ENCODE data around the gene TAS2R5.
"Not testable (repeated sequence)": the region's sequence is repeated elsewhere in the genome, so short reads cannot be mapped to it uniquely, and the experiment has no call there.

Gene TAS2R5, protein sequence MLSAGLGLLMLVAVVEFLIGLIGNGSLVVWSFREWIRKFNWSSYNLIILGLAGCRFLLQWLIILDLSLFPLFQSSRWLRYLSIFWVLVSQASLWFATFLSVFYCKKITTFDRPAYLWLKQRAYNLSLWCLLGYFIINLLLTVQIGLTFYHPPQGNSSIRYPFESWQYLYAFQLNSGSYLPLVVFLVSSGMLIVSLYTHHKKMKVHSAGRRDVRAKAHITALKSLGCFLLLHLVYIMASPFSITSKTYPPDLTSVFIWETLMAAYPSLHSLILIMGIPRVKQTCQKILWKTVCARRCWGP
- total RNA-seq: 1.8 to 2.2 reads per million in 2 donors

- no peak for DNase-seq
Measured at GRCh38 chr7:141789917-141790316, at the start of gene TAS2R5. Gene TAS2R5, plus strand, starts transcription at chr7:141790217. Its CDS starts 145 bp downstream, at chr7:141790362.

DNA sequence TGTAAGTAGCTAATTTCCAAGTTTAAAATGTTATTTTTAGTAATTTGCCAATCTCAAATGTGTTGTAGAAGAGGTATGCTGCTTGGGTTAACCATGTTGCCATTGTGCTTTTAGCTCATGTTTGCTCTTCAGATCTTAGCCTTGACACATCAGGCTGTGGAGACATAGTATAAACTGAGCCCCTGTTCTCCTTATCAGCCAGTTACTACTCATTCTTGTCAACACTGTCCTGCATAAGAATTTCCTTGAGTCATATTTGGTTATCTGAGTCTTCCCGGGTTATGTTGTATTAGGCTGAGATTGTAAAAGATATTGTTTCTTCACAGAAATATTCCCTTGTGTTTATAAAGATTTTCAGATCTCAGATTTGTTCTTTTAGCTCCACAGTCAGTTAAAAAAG, 47.8 kb upstream of the TAS2R5 start:
- no peak for DNase-seq

DNA sequence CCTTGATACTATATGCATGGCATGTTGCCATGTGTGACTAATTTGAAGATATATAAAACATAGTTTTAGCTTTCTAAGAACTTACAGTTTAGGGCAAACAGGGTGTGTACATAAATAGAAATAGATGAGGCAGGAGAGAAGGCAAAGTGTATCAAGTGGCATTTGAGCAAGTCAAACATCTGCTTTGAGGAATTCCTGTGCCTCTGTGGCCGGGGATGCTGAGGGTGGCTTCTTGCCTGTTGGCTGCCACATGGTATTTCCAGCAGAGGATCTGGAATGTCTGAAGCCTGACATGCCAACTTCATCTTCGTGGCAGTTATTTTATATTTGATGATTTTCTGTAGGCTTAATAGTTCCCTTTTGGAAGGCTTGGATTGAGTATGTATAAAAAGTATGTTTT, 45.9 kb upstream of the TAS2R5 start:
- no peak for DNase-seq

DNA sequence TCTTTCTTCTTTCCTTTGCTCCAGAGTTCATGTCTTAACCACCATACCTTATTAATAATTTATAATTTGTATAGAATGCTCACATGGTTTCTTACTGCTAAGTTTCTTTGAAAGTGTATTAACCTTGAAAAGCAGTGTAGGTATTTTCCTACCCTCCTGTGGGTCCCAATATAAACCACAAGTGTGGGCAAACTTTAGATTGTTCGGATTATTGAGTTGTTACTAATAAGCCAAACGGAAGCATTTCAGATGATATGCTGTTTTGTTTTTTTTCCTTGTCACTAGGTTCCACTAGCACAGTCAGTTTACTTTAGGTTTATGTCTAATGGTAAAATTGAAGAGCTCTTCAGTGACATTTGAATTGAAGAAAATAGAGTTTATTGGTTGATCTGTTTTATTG, 41.6 kb upstream of the TAS2R5 start:
- DNase-seq: no peak

GRCh38 chr7:141751904-141752303, 38.1 kb upstream of the TAS2R5 start:
- DNase-seq: not testable (repeated sequence)

GRCh38 chr7:141752634-141753033, 37.4 kb upstream of the TAS2R5 start:
- no peak for DNase-seq

GRCh38 chr7:141754939-141755338, 35.1 kb upstream of the TAS2R5 start:
- no peak for DNase-seq

DNA sequence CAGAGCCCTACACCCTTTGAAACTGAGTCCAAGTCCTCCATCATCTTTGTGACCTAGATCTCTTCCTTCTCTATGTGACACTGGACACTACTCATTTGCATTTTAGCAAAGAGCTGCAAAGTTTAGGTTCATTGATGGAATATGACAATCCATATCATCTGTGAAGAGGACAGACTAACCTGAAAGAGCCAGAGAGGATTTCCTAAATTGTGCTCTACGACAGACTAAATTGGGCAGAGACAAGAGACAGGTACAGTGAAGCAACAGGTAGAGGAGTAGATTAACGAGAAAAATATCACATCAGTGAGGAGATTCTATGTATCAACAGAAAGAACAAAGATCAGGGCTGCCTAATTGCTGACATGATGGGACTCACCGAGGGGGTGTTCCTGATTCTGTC, 26.2 kb upstream of the TAS2R5 start, which contains the start of gene TAS2R3:
TAS2R3 (plus strand) TSS at position 301 of the 400 bp plus-strand sequence; CDS start at position 363, 62 bp downstream.
- DNase-seq: no peak

- not testable (repeated sequence) for DNase-seq
Measured at GRCh38 chr7:141770083-141770583, 19.9 kb upstream of the TAS2R5 start.

DNA sequence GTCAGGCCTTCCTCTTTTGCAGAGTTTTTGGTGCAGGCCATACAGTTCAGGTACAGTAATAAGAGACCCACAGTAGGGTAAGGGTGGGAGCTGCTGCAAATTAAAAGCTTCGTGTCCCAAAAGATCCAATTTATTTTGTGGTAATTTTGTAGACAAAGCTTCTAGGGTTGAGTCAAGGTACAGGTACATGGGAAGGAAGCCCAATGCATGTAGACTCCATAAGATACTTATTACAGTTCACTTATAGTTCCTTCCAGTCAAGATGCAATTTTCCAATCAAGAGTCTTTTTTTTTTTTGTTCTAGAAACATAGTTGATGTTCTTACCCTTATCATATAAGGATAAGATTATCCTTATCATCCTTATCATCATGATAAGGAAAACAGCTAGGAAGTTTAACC, 13.6 kb upstream of the TAS2R5 start, which contains the start of gene TAS2R4:
TAS2R4 (plus strand) TSS at position 301 of the 400 bp plus-strand sequence. CDS start 1,815 bp downstream, outside the sequence.
- DNase-seq: no peak

DNA sequence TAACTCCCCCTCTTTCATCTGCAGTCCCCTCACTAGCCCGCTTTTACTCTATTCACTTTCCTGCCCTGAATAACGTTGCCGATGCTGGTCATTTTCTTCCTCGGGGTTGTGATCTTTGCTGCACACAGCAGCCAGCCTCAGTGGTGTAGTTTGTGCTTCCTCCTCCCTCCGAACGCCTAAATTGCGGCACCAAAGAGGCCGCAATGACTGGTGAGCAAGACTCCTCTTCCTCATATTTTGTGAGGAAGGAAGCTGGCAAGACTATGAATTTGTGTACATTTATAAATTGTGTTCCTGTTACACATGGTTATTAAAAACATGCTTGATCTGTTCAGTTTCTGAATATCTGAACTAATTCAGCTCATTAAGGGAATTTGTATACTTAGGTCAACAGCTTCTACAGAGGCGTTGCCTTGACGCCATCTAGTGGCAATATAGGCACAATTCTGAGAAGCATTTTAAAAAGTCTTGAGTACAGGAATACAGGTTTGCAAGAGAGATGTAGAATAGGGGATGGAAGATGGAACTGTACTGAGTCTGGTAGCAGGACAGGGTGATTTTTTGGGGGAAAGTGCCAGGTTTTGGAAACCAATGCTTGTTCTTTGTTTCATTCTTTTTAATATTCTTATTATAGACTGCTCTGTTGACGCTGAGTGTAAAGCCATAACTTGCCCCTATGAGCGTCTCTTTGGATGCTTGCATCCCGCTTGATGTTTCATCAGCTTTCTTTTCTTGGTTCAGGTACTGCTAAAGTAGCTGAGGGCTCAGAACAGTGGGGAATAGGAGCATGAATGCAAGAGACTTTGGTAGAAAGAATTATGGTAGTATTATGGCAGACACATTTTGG, 4.1 kb upstream of the TAS2R5 start:
- DNase-seq: no peak

- DNase-seq: no peak
Measured at GRCh38 chr7:141788296-141788695, 1.7 kb upstream of the TAS2R5 start.

DNA sequence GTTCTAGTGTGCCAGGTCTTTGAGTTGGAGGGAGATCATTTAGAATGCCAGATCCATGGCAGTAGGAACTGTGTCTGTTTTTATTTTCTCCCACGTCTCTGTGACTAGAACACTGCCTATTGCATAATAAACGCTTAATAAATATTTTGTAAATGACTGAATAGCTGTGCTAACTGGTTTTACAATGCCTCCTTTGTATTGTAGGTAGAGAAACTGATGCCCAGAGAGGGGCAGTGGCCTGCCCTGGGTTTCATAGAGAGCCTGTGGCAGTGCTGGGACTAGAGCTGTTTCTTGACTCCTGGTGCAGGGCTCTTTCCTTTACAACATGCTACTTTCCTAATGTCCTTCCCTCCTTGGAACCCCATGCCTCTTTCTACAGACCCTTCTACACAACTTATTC, 2.5 kb downstream of the TAS2R5 start:
- no peak for DNase-seq

DNA sequence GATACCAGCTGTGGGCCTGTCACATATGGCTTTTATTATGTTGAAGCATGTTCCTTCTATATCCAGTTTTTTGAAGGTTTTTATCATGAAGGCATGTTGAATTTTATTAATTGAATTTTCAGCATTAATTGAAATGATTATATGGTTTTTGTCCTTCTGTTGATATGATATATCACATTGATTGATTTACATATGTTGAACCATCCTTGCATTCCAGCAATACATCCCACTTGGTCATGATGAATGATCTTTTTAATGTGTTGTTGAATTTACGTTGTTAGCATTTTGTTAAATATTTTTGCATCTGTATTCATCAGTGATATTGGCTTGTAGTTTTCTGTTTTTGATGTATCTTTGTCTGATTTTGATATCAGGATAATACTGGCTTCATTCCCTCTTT, 30.1 kb downstream of the TAS2R5 start:
- no peak for DNase-seq

GRCh38 chr7:141822432-141822831, 32.4 kb downstream of the TAS2R5 start:
- not testable (repeated sequence) for DNase-seq

DNA sequence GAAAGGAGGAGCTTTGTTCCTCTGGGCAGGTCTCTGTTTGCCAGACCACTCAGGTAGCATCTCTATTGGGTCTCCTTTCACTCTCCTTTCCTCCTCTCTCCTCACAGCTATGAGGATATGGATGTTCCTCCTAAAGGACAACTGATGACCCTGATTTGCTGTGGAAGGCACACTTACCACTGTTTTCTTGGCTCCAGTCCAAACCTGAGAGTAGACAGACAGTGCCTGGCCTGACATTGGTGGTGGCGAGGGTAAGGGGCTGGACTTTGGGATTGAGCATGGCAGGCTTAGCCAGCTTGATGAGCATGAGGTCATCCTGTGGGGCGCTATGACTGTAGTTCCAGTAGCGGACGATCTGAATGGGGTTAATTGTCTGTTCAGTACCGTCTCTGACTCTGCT, 47.7 kb downstream of the TAS2R5 start:
- no peak for DNase-seq

GRCh38 chr7:141838581-141838980, 48.6 kb downstream of the TAS2R5 start:
- no peak for DNase-seq

DNA sequence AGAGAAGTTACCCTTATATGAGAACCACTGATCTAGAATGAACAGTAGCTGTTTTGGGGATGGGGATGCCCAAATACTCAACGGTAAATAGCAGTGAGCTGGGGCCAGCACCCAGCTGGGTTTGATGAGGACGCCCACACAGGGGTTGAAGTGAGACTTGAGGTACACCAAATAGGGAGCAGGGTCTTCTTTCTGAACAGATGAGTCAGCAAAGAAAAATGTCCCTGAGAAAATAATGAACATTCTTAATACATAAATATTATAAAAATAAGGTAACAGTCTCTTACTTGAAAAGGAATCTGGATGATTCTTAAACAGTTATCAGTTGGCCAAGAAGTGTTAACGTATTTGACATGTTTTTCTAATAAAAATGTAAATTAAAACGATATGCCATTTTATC, 49.2 kb downstream of the TAS2R5 start:
- no peak for DNase-seq

GRCh38 chr7:141840708-141841107, 50.7 kb downstream of the TAS2R5 start:
- DNase-seq: no peak
